SU-DHL-6 (cell line): ENCODE measurements around the gene PARVB.

Experiments
- H2AFZ ChIP-seq: fragments of 200-600 bp; sonication (generic); 2 replicates; pipeline ENCODE4 v1.6.1; 2014; ENCODE audit warnings: low read depth, mild to moderate bottlenecking, moderate library complexity, mixed read lengths, antibody characterized with exemption, low read length; ENCODE audit not compliant: severe bottlenecking
- H3F3A ChIP-seq: fragments of 200-600 bp; shearing (Covaris generic); 2 replicates; pipeline ENCODE4 v1.6.0; 2016; ENCODE audit warnings: antibody characterized with exemption, mild to moderate bottlenecking; ENCODE audit not compliant: insufficient read depth
- H3K27ac ChIP-seq: fragments of 200-600 bp; sonication (generic); 2 replicates; pipeline ENCODE4 v1.5.1; 2016; ENCODE audit warnings: low read depth, mild to moderate bottlenecking, low read length, moderate library complexity, mixed read lengths
- H3K27me3 ChIP-seq: fragments of 200-600 bp; sonication (generic), shearing (Covaris generic); 2 replicates; pipeline ENCODE4 v1.6.0; 2014; ENCODE audit warnings: mild to moderate bottlenecking, low read length
- H3K36me3 ChIP-seq: fragments of 200-600 bp; sonication (generic); 2 replicates; pipeline ENCODE4 v1.6.1; 2014; ENCODE audit warnings: mild to moderate bottlenecking, low read length, mixed read lengths
- H3K4me2 ChIP-seq: fragments of 300-600, 200-600 bp; shearing (Covaris generic), sonication (generic); 2 replicates; pipeline ENCODE4 v1.6.0; 2014; ENCODE audit warnings: low read length, low read depth, mild to moderate bottlenecking; ENCODE audit not compliant: poor library complexity, severe bottlenecking
- H3K4me3 ChIP-seq: fragments of 200-600 bp; sonication (generic); 2 replicates; pipeline ENCODE4 v1.5.1; 2014; ENCODE audit warnings: antibody characterized with exemption, low read length, mild to moderate bottlenecking, mixed read lengths; ENCODE audit not compliant: insufficient read depth, poor library complexity, severe bottlenecking
- H3K79me2 ChIP-seq: fragments of 200-600 bp; sonication (generic); 2 replicates; pipeline ENCODE4 v1.6.1; 2014; ENCODE audit warnings: mild to moderate bottlenecking, low read length, moderate library complexity; ENCODE audit not compliant: insufficient read depth
- H3K9ac ChIP-seq: fragments of 200-600 bp; sonication (generic); 2 replicates; pipeline ENCODE4 v1.7.0; 2014; ENCODE audit warnings: mild to moderate bottlenecking, low read length
- H3K9me2 ChIP-seq: fragments of 200-600 bp; sonication (generic); replicated peaks from 2 replicates; pipeline ENCODE4 v1.6.1; 2014; ENCODE audit warnings: low read length; ENCODE audit not compliant: insufficient read depth
- H3K9me3 ChIP-seq: fragments of 200-600 bp; sonication (generic); 2 replicates; pipeline ENCODE4 v1.6.1; 2014; ENCODE audit warnings: low read length, mixed read lengths; ENCODE audit not compliant: insufficient read depth
- H4K20me1 ChIP-seq: fragments of 200-600 bp; sonication (generic); 2 replicates; pipeline ENCODE4 v1.6.1; 2014; ENCODE audit warnings: low read depth, mild to moderate bottlenecking, antibody characterized with exemption, low read length, moderate library complexity, mixed read lengths
- CTCF ChIP-seq: fragments of 200-600 bp; sonication (generic); IDR thresholded peaks from one replicate; pipeline ENCODE4 v1.5.1; 2017; ENCODE audit warnings: antibody characterized with exemption, mild to moderate bottlenecking, low read length, moderate library complexity; ENCODE audit not compliant: insufficient read depth, poor library complexity, severe bottlenecking
- EZH2phosphoT487 ChIP-seq: fragments of 200-600 bp; sonication (generic), shearing (Covaris generic); conservative IDR thresholded peaks from 2 replicates; pipeline ENCODE4 v1.6.1; 2018; ENCODE audit warnings: mild to moderate bottlenecking, antibody characterized with exemption, low read length, moderate library complexity, mixed read lengths

Gene PARVB

DNA sequence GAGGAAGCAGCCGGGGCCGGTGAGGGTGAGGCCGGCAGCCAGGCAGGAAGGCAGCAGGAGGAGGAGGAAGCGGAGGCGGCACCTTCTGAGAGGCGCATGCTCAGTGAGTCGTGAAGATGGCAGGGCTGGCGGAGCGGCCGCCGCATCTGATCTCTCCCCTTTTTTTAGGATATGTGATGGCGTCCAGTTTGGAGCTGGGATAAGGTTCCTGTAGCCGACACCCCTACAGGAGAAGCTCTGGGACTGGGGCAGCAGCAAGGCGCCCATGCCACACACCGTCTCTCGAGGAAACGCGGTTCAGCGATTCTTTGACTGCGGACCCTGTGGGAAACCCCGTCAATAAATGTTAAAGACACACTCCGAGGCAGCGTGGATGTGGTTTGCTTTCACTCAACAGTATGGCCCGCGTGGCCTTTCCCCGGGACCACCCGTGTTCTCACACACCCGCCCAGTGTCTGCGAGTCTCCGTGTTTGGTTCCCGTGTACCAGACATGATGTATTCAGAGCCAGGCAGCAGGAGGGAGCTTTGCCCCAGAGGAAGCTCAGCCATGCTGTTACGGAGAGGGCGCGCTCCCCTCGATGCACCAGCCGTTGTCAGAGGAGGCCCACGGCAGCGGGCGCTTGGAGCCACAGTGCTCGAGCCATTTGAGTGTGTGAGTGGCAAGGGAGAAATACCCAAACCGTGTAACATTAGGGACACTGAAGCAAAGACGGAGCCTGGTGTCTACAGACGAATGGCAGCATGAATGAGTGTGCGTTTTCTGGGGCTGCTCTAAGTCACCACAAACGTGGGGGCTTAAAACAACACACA lies 27.7 kb upstream of the PARVB start:
- Histone ChIP-seq H3K79me2 (no peaks in the 10 kb centered on the region), H3K27me3 (no peaks in the 10 kb centered on the region), H4K20me1 (no peaks in the 10 kb centered on the region), H3K9me2 (no peaks in the 10 kb centered on the region), H3K9ac (peak overlapping the region; percentile 54), H3K36me3 (no peaks in the 10 kb centered on the region), H3K27ac (no peak overlapping the region), H3K9me3 (no peaks in the 10 kb centered on the region), H3K4me2 (peak overlapping the region; percentile 51), H3K4me3 (peak overlapping the region; percentile 34), H3F3A (no peaks in the 10 kb centered on the region), H2AFZ (peak overlapping the region; percentile 60)
- no peak for TF ChIP-seq EZH2phosphoT487
- no peak for TF ChIP-seq CTCF

DNA sequence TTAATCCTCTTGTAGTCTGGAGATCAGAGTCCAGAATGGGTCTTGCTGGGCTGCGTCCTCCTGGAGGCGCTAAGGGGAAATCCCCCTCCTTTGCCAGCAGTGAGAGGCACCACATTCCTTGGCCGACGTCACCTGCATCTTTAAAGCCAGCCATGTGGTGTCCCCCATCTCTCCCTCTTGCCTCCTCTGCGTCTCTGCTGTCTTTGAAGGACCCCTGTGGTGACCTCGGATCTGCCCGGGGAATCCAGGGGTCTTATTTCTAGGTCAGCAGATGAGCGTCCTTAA lies 27.2 kb upstream of the PARVB start:
- Histone ChIP-seq H3K9ac (no peak overlapping the region), H2AFZ (no peak overlapping the region), H3F3A (no peaks in the 10 kb centered on the region), H3K27ac (no peak overlapping the region), H3K36me3 (no peaks in the 10 kb centered on the region), H4K20me1 (no peaks in the 10 kb centered on the region), H3K4me3 (no peak overlapping the region), H3K79me2 (no peaks in the 10 kb centered on the region), H3K9me3 (no peaks in the 10 kb centered on the region), H3K27me3 (no peaks in the 10 kb centered on the region), H3K4me2 (no peak overlapping the region), H3K9me2 (no peaks in the 10 kb centered on the region)
- TF ChIP-seq CTCF (no peak), EZH2phosphoT487 (no peak)

DNA sequence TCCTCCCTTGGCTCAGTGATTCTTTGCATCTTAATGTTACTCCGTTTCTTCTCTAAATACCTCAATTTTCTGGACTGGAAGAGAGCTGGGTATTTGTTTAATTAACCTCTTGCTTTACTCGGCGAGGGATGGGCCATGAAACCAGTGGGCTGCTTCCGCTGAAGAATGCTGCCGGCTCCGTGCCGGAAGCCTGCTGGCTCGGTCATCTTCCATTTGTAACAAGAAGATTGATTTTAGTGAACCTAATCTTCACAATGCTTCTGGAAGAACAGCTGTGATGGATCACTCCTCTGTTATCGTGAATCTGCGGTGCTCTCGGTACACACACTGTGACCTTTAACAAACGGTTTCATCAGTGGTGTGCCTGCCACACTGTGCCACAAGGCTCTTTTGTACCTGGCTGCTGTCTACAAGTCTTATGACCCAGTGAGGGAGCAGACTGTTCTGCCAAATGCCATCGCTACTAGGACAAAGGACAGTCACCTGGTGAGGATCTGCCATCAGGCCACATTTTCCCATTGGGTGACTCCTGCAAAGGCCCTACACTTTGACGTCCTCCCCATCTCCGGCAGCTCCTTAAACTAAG lies 25.3 kb upstream of the PARVB start:
- H3K79me2 ChIP-seq: no peaks in the 10 kb centered on the region
- no peaks in the 10 kb centered on the region for H4K20me1 ChIP-seq
- H3K9ac ChIP-seq: no peak overlapping the region
- no peaks in the 10 kb centered on the region for H3F3A ChIP-seq
- H3K9me3 ChIP-seq: no peaks in the 10 kb centered on the region
- no peak overlapping the region for H3K4me3 ChIP-seq
- H3K9me2 ChIP-seq: no peaks in the 10 kb centered on the region
- no peaks in the 10 kb centered on the region for H3K36me3 ChIP-seq
- TF ChIP-seq EZH2phosphoT487: no peak
- TF ChIP-seq CTCF: no peak
- H3K4me2 ChIP-seq: no peak overlapping the region
- H3K27me3 ChIP-seq: no peaks in the 10 kb centered on the region
- H3K27ac ChIP-seq: no peak overlapping the region
- no peak overlapping the region for H2AFZ ChIP-seq
